DND-41 (cell line): ENCODE measurements around the gene PRELID1.

Source experiments
- CTCF ChIP-seq: IDR thresholded peaks from 2 replicates; pipeline ENCODE4 v1.5.1; 2012; ENCODE audit warnings: borderline replicate concordance, low read length, moderate library complexity, mild to moderate bottlenecking; ENCODE audit not compliant: poor library complexity, severe bottlenecking; ENCODE audit errors: extremely low read depth
- EZH2 ChIP-seq: IDR thresholded peaks from 3 replicates; pipeline ENCODE4 v1.6.1; 2012; ENCODE audit warnings: borderline replicate concordance, low read depth, mild to moderate bottlenecking, moderate library complexity, low read length, inconsistent platforms; ENCODE audit not compliant: severe bottlenecking

- no peak for TF ChIP-seq CTCF
- no peak for TF ChIP-seq EZH2
Measured at GRCh38 chr5:177344891-177345290, 41.3 kb downstream of the PRELID1 start.
